Measurements from ENCODE around the gene CETP. TPM values are rescaled to one million over a fixed set of nuclear protein-coding genes. Genes with fewer than 3 reads are reported as not detected.

CETP gene
- total and polyA plus RNA-seq, 2 of the 13 experiments (the other 11 are each of a cell fraction or from before 2014, with no cell fraction given) = 0.31 to 9.8 TPM

DNA sequence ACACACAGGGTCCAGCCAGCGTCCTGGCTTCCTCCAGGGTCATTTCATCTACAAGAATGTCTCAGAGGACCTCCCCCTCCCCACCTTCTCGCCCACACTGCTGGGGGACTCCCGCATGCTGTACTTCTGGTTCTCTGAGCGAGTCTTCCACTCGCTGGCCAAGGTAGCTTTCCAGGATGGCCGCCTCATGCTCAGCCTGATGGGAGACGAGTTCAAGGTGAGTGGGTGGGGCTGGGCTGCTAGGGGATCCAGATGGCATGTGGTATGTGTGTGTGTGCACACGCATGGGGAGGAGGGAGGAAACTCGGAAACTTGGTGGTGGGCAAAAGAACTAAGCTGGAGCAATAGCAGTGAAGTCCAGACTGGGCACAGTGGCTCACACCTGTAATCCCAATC, 11.5 kb downstream of the CETP start (continued):
- no peak for TF ChIP-seq ZNF281 (CRISPR knock-in tag; IDR thresholded peaks at IDR 0.05; ENCODE audit: borderline replicate concordance)
- TF ChIP-seq, protein P1, sequence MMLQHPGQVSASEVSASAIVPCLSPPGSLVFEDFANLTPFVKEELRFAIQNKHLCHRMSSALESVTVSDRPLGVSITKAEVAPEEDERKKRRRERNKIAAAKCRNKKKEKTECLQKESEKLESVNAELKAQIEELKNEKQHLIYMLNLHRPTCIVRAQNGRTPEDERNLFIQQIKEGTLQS (CRISPR knock-in tag; IDR thresholded peaks at IDR 0.05) = no peak
- TF ChIP-seq, protein P2, sequence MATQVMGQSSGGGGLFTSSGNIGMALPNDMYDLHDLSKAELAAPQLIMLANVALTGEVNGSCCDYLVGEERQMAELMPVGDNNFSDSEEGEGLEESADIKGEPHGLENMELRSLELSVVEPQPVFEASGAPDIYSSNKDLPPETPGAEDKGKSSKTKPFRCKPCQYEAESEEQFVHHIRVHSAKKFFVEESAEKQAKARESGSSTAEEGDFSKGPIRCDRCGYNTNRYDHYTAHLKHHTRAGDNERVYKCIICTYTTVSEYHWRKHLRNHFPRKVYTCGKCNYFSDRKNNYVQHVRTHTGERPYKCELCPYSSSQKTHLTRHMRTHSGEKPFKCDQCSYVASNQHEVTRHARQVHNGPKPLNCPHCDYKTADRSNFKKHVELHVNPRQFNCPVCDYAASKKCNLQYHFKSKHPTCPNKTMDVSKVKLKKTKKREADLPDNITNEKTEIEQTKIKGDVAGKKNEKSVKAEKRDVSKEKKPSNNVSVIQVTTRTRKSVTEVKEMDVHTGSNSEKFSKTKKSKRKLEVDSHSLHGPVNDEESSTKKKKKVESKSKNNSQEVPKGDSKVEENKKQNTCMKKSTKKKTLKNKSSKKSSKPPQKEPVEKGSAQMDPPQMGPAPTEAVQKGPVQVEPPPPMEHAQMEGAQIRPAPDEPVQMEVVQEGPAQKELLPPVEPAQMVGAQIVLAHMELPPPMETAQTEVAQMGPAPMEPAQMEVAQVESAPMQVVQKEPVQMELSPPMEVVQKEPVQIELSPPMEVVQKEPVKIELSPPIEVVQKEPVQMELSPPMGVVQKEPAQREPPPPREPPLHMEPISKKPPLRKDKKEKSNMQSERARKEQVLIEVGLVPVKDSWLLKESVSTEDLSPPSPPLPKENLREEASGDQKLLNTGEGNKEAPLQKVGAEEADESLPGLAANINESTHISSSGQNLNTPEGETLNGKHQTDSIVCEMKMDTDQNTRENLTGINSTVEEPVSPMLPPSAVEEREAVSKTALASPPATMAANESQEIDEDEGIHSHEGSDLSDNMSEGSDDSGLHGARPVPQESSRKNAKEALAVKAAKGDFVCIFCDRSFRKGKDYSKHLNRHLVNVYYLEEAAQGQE (IDR thresholded peaks at IDR 0.05; ENCODE audit: borderline replicate concordance in 1 of 2, low read depth in 1 of 2, low read length in 2 of 2) = no peak
- TF ChIP-seq ZNF7 (CRISPR knock-in tag; IDR thresholded peaks at IDR 0.05) = peak; percentile 48; the same call in 1 of the 2 replicates
- 0 out of 2 replicates have a peak, but pooled peaks have one; percentile 33 for TF ChIP-seq FOXO1 (CRISPR knock-in tag; IDR thresholded peaks at IDR 0.05)
- TF ChIP-seq ZNF784 (CRISPR knock-in tag; IDR thresholded peaks at IDR 0.05; ENCODE audit: borderline replicate concordance) = no peak
- TF ChIP-seq, protein P3, sequence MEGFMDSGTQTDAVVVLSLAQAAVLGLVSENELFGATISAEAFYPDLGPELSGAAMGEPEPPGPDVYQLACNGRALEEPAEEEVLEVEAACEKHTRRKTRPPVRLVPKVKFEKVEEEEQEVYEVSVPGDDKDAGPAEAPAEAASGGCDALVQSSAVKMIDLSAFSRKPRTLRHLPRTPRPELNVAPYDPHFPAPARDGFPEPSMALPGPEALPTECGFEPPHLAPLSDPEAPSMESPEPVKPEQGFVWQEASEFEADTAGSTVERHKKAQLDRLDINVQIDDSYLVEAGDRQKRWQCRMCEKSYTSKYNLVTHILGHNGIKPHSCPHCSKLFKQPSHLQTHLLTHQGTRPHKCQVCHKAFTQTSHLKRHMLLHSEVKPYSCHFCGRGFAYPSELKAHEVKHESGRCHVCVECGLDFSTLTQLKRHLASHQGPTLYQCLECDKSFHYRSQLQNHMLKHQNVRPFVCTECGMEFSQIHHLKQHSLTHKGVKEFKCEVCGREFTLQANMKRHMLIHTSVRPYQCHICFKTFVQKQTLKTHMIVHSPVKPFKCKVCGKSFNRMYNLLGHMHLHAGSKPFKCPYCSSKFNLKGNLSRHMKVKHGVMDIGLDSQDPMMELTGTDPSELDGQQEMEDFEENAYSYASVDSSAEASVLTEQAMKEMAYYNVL (CRISPR knock-in tag; IDR thresholded peaks at IDR 0.05; ENCODE audit: borderline replicate concordance) = peak; percentile 49; the same call in 1 of the 2 replicates
- TF ChIP-seq, protein P4, sequence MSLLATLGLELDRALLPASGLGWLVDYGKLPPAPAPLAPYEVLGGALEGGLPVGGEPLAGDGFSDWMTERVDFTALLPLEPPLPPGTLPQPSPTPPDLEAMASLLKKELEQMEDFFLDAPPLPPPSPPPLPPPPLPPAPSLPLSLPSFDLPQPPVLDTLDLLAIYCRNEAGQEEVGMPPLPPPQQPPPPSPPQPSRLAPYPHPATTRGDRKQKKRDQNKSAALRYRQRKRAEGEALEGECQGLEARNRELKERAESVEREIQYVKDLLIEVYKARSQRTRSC (CRISPR knock-in tag; IDR thresholded peaks at IDR 0.05; ENCODE audit: low read depth) = no peak
- TF ChIP-seq GATAD2A (CRISPR knock-in tag; IDR thresholded peaks at IDR 0.05) = peak; percentile 58; the same call in 1 of the 2 replicates
- TF ChIP-seq SALL1 (CRISPR knock-in tag; IDR thresholded peaks at IDR 0.05) = peak; percentile 71; the same call in 1 of the 2 replicates
- TF ChIP-seq RFXAP (CRISPR knock-in tag; IDR thresholded peaks at IDR 0.05; ENCODE audit: borderline replicate concordance) = no peak
- TF ChIP-seq CSRNP1 (CRISPR knock-in tag; IDR thresholded peaks at IDR 0.05) = no peak
- TF ChIP-seq IKZF5 (CRISPR knock-in tag; IDR thresholded peaks at IDR 0.05) = peak; percentile 40; the same call in 1 of the 2 replicates
- TF ChIP-seq MTA1 (CRISPR knock-in tag; IDR thresholded peaks at IDR 0.05; ENCODE audit: borderline replicate concordance) = peak; percentile 69; the same call in 1 of the 2 replicates
- no peak for TF ChIP-seq CBX5 (CRISPR knock-in tag; IDR thresholded peaks at IDR 0.05; ENCODE audit: borderline replicate concordance)
